GM23338 (cell line): ENCODE measurements around the gene MTX3. TPM values are rescaled to one million over a fixed set of nuclear protein-coding genes. Genes with fewer than 3 reads are reported as not detected.
A peak's percentile ranks its signal among the peaks of the same experiment; 100 is the strongest.

Source experiments
- ATAC-seq: fragments of 200-7000 bp; cut with Tn5 transposase; 3 replicates; pipeline ENCODE4 v1.9.1; 2020
- DNase-seq: peaks from one replicate; pipeline ENCODE4 v3.0.0-alpha.2; 2015; ENCODE audit warnings: low spot score
- H2AFZ ChIP-seq: fragments of 200-600 bp; sonication (generic); 2 replicates; pipeline ENCODE4 v1.8.0; 2016; ENCODE audit warnings: antibody characterized with exemption, mild to moderate bottlenecking, moderate library complexity
- H3F3A ChIP-seq: fragments of 200-600 bp; sonication (generic); replicated peaks from 2 replicates; pipeline ENCODE4 v1.8.0; 2017; ENCODE audit warnings: antibody characterized with exemption, mixed run types, low read depth
- H3K27ac ChIP-seq: fragments of 200-600 bp; sonication (generic); 2 replicates; pipeline ENCODE4 v1.6.1; 2016; ENCODE audit warnings: low read depth
- H3K27me3 ChIP-seq: fragments of 200-600 bp; sonication (generic); 2 replicates; pipeline ENCODE4 v1.8.0; 2016; ENCODE audit warnings: mild to moderate bottlenecking, mixed run types, moderate library complexity; ENCODE audit not compliant: insufficient read depth
- H3K36me3 ChIP-seq: fragments of 200-600 bp; sonication (generic); 2 replicates; pipeline ENCODE4 v1.8.0; 2016; ENCODE audit warnings: mild to moderate bottlenecking; ENCODE audit not compliant: insufficient read depth
- H3K4me1 ChIP-seq: fragments of 200-600 bp; sonication (generic); 2 replicates; pipeline ENCODE4 v1.8.0; 2016; ENCODE audit warnings: mild to moderate bottlenecking, moderate library complexity; ENCODE audit not compliant: insufficient read depth
- H3K4me2 ChIP-seq: fragments of 200-600 bp; sonication (generic); 2 replicates; pipeline ENCODE4 v1.7.1; 2017; ENCODE audit warnings: mixed run types
- H3K4me3 ChIP-seq: fragments of 200-600 bp; sonication (generic); 2 replicates; pipeline ENCODE4 v1.6.1; 2016; ENCODE audit warnings: mixed run types
- H3K79me2 ChIP-seq: fragments of 200-600 bp; sonication (generic); replicated peaks from 2 replicates; pipeline ENCODE4 v1.8.0; 2017; ENCODE audit warnings: mild to moderate bottlenecking; ENCODE audit not compliant: insufficient read depth
- H3K9me2 ChIP-seq: fragments of 200-600 bp; sonication (generic); 2 replicates; pipeline ENCODE4 v1.8.0; 2017; ENCODE audit not compliant: insufficient read depth
- H4K20me1 ChIP-seq: fragments of 200-600 bp; sonication (generic); replicated peaks from 2 replicates; pipeline ENCODE4 v1.8.0; 2017; ENCODE audit warnings: mild to moderate bottlenecking; ENCODE audit not compliant: insufficient read depth
- H3K27ac Mint-ChIP-seq: 2 replicates; pipeline ENCODE4 v1.8.0; 2020; ENCODE audit warnings: inconsistent platforms, mild to moderate bottlenecking, moderate library complexity, mixed read lengths
- H3K27me3 Mint-ChIP-seq: 3 replicates; pipeline ENCODE4 v1.8.0; 2022; ENCODE audit warnings: low read depth, mild to moderate bottlenecking, moderate library complexity, mixed read lengths, inconsistent platforms; ENCODE audit not compliant: insufficient read depth, poor library complexity
- H3K36me3 Mint-ChIP-seq: 3 replicates; pipeline ENCODE4 v1.8.0; 2021; ENCODE audit warnings: low read depth, mild to moderate bottlenecking, inconsistent platforms, moderate library complexity, mixed read lengths
- H3K4me1 Mint-ChIP-seq: 3 replicates; pipeline ENCODE4 v1.8.0; 2020; ENCODE audit warnings: mild to moderate bottlenecking, inconsistent platforms, mixed read lengths
- H3K4me3 Mint-ChIP-seq: 3 replicates; pipeline ENCODE4 v1.8.0; 2021; ENCODE audit warnings: moderate library complexity, mild to moderate bottlenecking, inconsistent platforms, mixed read lengths
- H3K9me3 Mint-ChIP-seq: 3 replicates; pipeline ENCODE4 v1.8.0; 2020; ENCODE audit warnings: moderate library complexity, mild to moderate bottlenecking, inconsistent platforms, mixed read lengths
- CREB1 ChIP-seq: fragments of 250-450 bp; sonication (Bioruptor Pico); IDR thresholded peaks from 2 replicates; pipeline ENCODE4 v1.5.0; 2020; ENCODE audit warnings: low read depth, mild to moderate bottlenecking, moderate library complexity
- CTCF ChIP-seq, 2 experiments: fragments of 200-600 bp in 1 of 2; sonication (generic) in 1 of 2; conservative IDR thresholded peaks; 2 replicates each; pipeline versions ENCODE4 v1.5.1 to v1.6.1; 2016 to 2017; ENCODE audit warnings: antibody characterized with exemption in 2 of 2, low read depth in 2 of 2, mild to moderate bottlenecking in 2 of 2, moderate library complexity in 1 of 2
- ETS1 ChIP-seq: IDR thresholded peaks from 2 replicates; pipeline ENCODE4 v1.6.1; 2016; ENCODE audit warnings: antibody characterized with exemption
- EZH2 ChIP-seq: fragments of 200-600 bp; sonication (generic); IDR thresholded peaks from one replicate; pipeline ENCODE4 v1.8.0; 2017; ENCODE audit warnings: antibody characterized with exemption, mild to moderate bottlenecking, low read depth; ENCODE audit not compliant: unreplicated experiment
- EZH2phosphoT487 ChIP-seq: fragments of 200-600 bp; sonication (generic); IDR thresholded peaks from one replicate; pipeline ENCODE4 v1.8.1; 2018; ENCODE audit warnings: antibody characterized with exemption; ENCODE audit not compliant: unreplicated experiment
- JUNB ChIP-seq: IDR thresholded peaks from one replicate; pipeline ENCODE4 v1.6.1; 2016; ENCODE audit warnings: antibody characterized with exemption; ENCODE audit not compliant: unreplicated experiment
- POLR2AphosphoS5 ChIP-seq: IDR thresholded peaks from 2 replicates; pipeline ENCODE4 v1.6.1; 2016; ENCODE audit warnings: antibody characterized with exemption, low read depth
- REST ChIP-seq: IDR thresholded peaks from one replicate; pipeline ENCODE4 v1.6.1; 2018; ENCODE audit warnings: antibody characterized with exemption; ENCODE audit not compliant: unreplicated experiment
- ZNF331 ChIP-seq: fragments of 250-450 bp; sonication (Bioruptor Pico); IDR thresholded peaks from 2 replicates; pipeline ENCODE4 v1.5.0; 2020; ENCODE audit warnings: low read depth, mild to moderate bottlenecking, moderate library complexity
- polyA plus RNA-seq: library from polyadenylated mRNA; unstranded; fragments of >200 nt; fragmentation: Nextera tagmentation; extraction: Ambion mirVana; gene quantifications from 2 replicates; pipeline ENCODE4 v1.2.1, GENCODE V29; 2016
- total RNA-seq: library from RNA; depleted of rRNA; stranded (reverse); fragments of >200 nt; shearing (Covaris generic); gene quantifications from 2 replicates; pipeline ENCODE4 v1.2.3, GENCODE V29; 2014
- TF ChIP-seq, protein P1 (sequence below): fragments of 250-450 bp; sonication (Bioruptor Pico); IDR thresholded peaks from 2 replicates; pipeline ENCODE4 v1.5.0; 2020; ENCODE audit warnings: mild to moderate bottlenecking, moderate library complexity

MTX3 gene
- total and polyA plus RNA-seq, 2 experiments from 2014 or later: 11.3 to 33.8 TPM

DNA sequence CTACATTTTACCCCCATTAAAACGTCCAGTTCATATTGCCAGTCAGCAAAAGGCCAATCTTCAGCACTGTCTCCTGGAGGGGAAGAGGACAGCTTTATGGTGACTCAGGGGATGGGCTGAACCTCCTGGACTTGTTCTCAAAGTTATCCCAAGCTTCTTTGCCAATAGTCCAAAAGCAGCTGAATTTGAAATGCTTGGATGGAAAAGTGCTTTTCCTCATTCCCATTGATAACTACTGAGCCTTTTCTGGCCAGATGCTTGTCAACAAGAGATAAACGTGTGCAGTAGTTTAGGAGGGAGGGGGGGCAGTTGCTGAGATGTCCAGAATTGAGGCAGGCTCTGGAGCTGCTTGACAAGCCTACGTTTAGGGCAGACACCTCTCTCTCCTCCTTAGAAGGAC is 43.5 kb downstream of the MTX3 start (continued):
- no peak for TF ChIP-seq EZH2
- no peak for TF ChIP-seq ZNF331
- TF ChIP-seq CREB1 (CRISPR knock-in tag): no peak
- TF ChIP-seq, protein P1, sequence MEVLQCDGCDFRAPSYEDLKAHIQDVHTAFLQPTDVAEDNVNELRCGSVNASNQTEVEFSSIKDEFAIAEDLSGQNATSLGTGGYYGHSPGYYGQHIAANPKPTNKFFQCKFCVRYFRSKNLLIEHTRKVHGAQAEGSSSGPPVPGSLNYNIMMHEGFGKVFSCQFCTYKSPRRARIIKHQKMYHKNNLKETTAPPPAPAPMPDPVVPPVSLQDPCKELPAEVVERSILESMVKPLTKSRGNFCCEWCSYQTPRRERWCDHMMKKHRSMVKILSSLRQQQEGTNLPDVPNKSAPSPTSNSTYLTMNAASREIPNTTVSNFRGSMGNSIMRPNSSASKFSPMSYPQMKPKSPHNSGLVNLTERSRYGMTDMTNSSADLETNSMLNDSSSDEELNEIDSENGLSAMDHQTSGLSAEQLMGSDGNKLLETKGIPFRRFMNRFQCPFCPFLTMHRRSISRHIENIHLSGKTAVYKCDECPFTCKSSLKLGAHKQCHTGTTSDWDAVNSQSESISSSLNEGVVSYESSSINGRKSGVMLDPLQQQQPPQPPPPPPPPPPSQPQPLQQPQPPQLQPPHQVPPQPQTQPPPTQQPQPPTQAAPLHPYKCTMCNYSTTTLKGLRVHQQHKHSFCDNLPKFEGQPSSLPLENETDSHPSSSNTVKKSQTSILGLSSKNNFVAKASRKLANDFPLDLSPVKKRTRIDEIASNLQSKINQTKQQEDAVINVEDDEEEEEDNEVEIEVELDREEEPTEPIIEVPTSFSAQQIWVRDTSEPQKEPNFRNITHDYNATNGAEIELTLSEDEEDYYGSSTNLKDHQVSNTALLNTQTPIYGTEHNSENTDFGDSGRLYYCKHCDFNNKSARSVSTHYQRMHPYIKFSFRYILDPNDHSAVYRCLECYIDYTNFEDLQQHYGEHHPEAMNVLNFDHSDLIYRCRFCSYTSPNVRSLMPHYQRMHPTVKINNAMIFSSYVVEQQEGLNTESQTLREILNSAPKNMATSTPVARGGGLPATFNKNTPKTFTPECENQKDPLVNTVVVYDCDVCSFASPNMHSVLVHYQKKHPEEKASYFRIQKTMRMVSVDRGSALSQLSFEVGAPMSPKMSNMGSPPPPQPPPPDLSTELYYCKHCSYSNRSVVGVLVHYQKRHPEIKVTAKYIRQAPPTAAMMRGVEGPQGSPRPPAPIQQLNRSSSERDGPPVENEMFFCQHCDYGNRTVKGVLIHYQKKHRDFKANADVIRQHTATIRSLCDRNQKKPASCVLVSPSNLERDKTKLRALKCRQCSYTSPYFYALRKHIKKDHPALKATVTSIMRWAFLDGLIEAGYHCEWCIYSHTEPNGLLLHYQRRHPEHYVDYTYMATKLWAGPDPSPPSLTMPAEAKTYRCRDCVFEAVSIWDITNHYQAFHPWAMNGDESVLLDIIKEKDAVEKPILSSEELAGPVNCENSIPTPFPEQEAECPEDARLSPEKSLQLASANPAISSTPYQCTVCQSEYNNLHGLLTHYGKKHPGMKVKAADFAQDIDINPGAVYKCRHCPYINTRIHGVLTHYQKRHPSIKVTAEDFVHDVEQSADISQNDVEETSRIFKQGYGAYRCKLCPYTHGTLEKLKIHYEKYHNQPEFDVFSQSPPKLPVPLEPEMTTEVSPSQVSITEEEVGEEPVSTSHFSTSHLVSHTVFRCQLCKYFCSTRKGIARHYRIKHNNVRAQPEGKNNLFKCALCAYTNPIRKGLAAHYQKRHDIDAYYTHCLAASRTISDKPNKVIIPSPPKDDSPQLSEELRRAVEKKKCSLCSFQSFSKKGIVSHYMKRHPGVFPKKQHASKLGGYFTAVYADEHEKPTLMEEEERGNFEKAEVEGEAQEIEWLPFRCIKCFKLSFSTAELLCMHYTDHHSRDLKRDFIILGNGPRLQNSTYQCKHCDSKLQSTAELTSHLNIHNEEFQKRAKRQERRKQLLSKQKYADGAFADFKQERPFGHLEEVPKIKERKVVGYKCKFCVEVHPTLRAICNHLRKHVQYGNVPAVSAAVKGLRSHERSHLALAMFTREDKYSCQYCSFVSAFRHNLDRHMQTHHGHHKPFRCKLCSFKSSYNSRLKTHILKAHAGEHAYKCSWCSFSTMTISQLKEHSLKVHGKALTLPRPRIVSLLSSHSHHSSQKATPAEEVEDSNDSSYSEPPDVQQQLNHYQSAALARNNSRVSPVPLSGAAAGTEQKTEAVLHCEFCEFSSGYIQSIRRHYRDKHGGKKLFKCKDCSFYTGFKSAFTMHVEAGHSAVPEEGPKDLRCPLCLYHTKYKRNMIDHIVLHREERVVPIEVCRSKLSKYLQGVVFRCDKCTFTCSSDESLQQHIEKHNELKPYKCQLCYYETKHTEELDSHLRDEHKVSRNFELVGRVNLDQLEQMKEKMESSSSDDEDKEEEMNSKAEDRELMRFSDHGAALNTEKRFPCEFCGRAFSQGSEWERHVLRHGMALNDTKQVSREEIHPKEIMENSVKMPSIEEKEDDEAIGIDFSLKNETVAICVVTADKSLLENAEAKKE (CRISPR knock-in tag): no peak

- H3K4me2 ChIP-seq: no peak overlapping the region
- peak; percentile 46; the same call in 2 of the 3 replicates for ATAC-seq
- no peak for DNase-seq
- H3K36me3 Mint-ChIP-seq: no peaks in the 10 kb centered on the region
- no peaks in the 10 kb centered on the region for H3K9me3 Mint-ChIP-seq
- no peak overlapping the region for H3K27ac ChIP-seq
- no peaks in the 10 kb centered on the region for H3K36me3 ChIP-seq
- no peak for TF ChIP-seq JUNB
- TF ChIP-seq CTCF (conservative IDR thresholded peaks at IDR 0.05; ENCODE audit: low read depth in 2 of 2): no peak
- TF ChIP-seq POLR2AphosphoS5: no peak
- no peak for TF ChIP-seq EZH2phosphoT487
- TF ChIP-seq ETS1: no peak
- no peak for TF ChIP-seq EZH2
- no peak for TF ChIP-seq REST
- no peak for TF ChIP-seq CREB1 (CRISPR knock-in tag)
- TF ChIP-seq ZNF331: no peak
- H3K27me3 ChIP-seq: no peaks in the 10 kb centered on the region
- no peaks in the 10 kb centered on the region for H3F3A ChIP-seq
- peak overlapping the region; percentile 71; the same call in 1 of the 2 replicates for H3K27ac Mint-ChIP-seq
- H3K4me3 ChIP-seq: no peak overlapping the region
- no peaks in the 10 kb centered on the region for H3K9me2 ChIP-seq
- no peaks in the 10 kb centered on the region for H4K20me1 ChIP-seq
- peaks cover 7% of the 10 kb centered on the region; the same call in 1 of the 3 replicates for H3K4me1 Mint-ChIP-seq
- no peaks in the 10 kb centered on the region for H3K79me2 ChIP-seq
- H2AFZ ChIP-seq: peak overlapping the region; percentile 93
- no peak overlapping the region for H3K4me3 Mint-ChIP-seq
- no peaks in the 10 kb centered on the region for H3K4me1 ChIP-seq
- no peaks in the 10 kb centered on the region for H3K27me3 Mint-ChIP-seq
Observed at GRCh38 chr5:79938468-79938867, 52.6 kb downstream of the MTX3 start.
